Islet of Langerhans (tissue), 1 donor: ENCODE results near the gene SMC4.

Source experiments
- FAIRE-seq: peaks from one replicate; lab custom pipeline; 2011; peaks lifted over from hg19 to GRCh38; lab: Jason Lieb, UNC

Gene SMC4

DNA sequence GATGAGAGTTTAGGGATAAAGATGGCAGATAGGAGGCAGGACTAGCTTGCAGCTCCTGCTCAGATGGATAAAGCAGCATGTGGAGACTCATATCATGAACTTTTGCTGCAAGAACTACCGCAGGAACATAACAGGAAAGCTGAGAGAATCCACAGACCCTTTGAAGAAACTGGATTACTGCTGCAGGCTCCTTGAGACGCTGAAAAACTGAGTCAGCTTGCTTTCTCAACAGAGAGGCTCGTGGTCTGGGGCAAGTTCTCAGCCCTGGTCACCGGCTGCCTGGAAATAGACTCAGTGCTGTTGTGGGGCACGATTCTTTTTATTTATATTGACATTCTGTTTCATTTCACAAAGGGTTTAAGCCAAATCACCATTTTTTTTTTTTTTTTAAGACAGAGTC lies 78.9 kb downstream of the SMC4 start:
- no peak for FAIRE-seq

- no peak for FAIRE-seq
Measured at GRCh38 chr3:160479376-160479775, 79.9 kb downstream of the SMC4 start.

DNA sequence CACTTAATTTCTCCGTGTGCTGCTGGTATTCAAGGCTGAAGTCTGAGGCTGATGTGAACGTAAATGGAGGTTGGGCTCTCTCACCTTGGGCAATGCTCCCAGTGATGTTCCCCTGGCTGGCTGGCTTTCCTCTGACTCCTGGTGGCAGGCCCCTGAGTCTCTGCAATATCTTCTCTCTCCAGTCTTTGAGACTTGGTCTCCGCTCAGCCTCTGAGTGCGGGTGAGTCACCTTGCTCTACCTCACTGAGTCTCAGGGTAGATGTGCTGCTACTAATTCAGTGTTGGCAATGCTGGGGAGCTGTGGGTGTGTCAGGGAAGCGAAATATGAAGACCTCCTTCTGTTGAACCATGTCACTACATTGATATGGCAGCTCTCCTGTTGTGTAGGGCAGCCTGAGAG lies 81.5 kb downstream of the SMC4 start:
- FAIRE-seq: no peak

DNA sequence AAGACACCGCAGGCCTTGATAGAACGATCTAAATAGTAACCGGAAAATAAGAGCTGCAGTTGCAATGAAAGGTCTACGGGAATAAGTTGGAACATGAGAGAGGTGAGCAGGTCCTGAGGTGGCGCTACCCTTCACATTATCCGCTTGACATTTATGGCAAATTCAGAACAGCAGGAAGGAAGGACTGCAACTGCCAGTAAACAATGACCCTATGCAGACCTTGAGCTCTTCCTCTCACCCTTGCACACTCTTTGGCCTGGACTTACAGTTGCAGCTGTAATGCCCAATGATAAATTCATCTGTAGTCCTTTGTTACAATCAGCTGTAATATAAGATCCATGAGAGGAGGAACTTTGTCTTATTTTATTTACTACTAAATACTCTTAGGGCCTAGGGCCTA lies 82.4 kb downstream of the SMC4 start:
- FAIRE-seq: no peak

GRCh38 chr3:160482796-160483195 lies 83.3 kb downstream of the SMC4 start:
- no peak for FAIRE-seq
